NCI-H2227 (cell line): ENCODE data around the gene HSPA12A.

Experiments
- DNase-seq: peaks from one replicate; lab custom pipeline; 2025; ENCODE audit not compliant: unreplicated experiment; lab: John Stamatoyannopoulos, UW

The HSPA12A gene

GRCh38 chr10:116633216-116633600, 109.2 kb downstream of the HSPA12A start:
- DNase-seq = no peak

GRCh38 chr10:116632596-116633215, 109.7 kb downstream of the HSPA12A start:
- peak; percentile 10 for DNase-seq

- DNase-seq = no peak
Measured at GRCh38 chr10:116631871-116632295, 110.5 kb downstream of the HSPA12A start.

- no peak for DNase-seq
Measured at GRCh38 chr10:116630020-116630419, 112.3 kb downstream of the HSPA12A start.

- DNase-seq = no peak
Measured at GRCh38 chr10:116629340-116629739, 113.0 kb downstream of the HSPA12A start.

GRCh38 chr10:116627386-116627933, 114.9 kb downstream of the HSPA12A start:
- DNase-seq = peak; percentile 56

- no peak for DNase-seq
Measured at GRCh38 chr10:116626815-116627214, 115.6 kb downstream of the HSPA12A start.

GRCh38 chr10:116625845-116626244, 116.5 kb downstream of the HSPA12A start:
- no peak for DNase-seq

GRCh38 chr10:116621934-116622655, 120.3 kb downstream of the HSPA12A start:
- DNase-seq = no peak

GRCh38 chr10:116621476-116621875, 120.9 kb downstream of the HSPA12A start:
- no peak for DNase-seq
